CD14-positive monocyte (primary cell): ENCODE results near the gene ZNF536. TPM values are rescaled to one million over a fixed set of nuclear protein-coding genes. Genes with fewer than 3 reads are reported as not detected.

Source experiments
- DNase-seq, 3 donors: peaks; one replicate each; pipeline ENCODE4 v3.0.0-alpha.2; 2011 to 2022
- H2AFZ ChIP-seq: 2 replicates; pipeline ENCODE4 v1.6.0; 2012; ENCODE audit warnings: mild to moderate bottlenecking, low read depth, low read length, inconsistent platforms; ENCODE audit not compliant: insufficient read depth, poor library complexity, severe bottlenecking
- H3K27ac ChIP-seq, 2 donors: 1 replicate in 1 of 2; 2 replicates in 1 of 2; pipeline ENCODE4 v1.5.1; 2012 to 2013; ENCODE audit warnings: low read length in 2 of 2, control low read depth in 1 of 2, inconsistent platforms in 1 of 2, low read depth in 1 of 2, mild to moderate bottlenecking in 1 of 2
- H3K27me3 ChIP-seq, 2 donors: one replicate each; pipeline versions ENCODE4 v1.6.0 to v1.6.1; 2011 to 2013; ENCODE audit warnings: low read length in 2 of 2; ENCODE audit not compliant: control insufficient read depth in 2 of 2, insufficient read depth in 2 of 2
- H3K36me3 ChIP-seq, 2 donors: replicated peaks in 1 of 2; 1 replicate in 1 of 2; 2 replicates in 1 of 2; pipeline versions ENCODE4 v1.5.1 to v1.6.1; 2012 to 2013; ENCODE audit warnings: low read length in 2 of 2, control low read depth in 1 of 2, inconsistent platforms in 1 of 2, mild to moderate bottlenecking in 1 of 2; ENCODE audit not compliant: insufficient read depth in 2 of 2, control insufficient read depth in 1 of 2
- H3K4me1 ChIP-seq, 2 donors: 1 replicate in 1 of 2; 2 replicates in 1 of 2; pipeline versions ENCODE4 v1.5.1 to v1.6.1; 2012 to 2013; ENCODE audit warnings: low read length in 2 of 2, control low read depth in 1 of 2, inconsistent platforms in 1 of 2, mild to moderate bottlenecking in 1 of 2, moderate library complexity in 1 of 2; ENCODE audit not compliant: insufficient read depth in 2 of 2, control insufficient read depth in 1 of 2
- H3K4me2 ChIP-seq: replicated peaks from 2 replicates; pipeline ENCODE3; 2012; ENCODE audit warnings: low read length, moderate library complexity, mild to moderate bottlenecking; ENCODE audit not compliant: poor library complexity, severe bottlenecking; ENCODE audit errors: extremely low read depth
- H3K4me3 ChIP-seq, 3 experiments: fragments of 200-600 bp in 1 of 3; sonication (generic) in 1 of 3; replicated peaks in 1 of 3; 1 replicate in 2 of 3; 2 replicates in 1 of 3; pipeline ENCODE4 v1.5.1; 2011 to 2013; ENCODE audit warnings: low read length in 3 of 3, mild to moderate bottlenecking in 3 of 3, control low read depth in 2 of 3, low read depth in 2 of 3, inconsistent platforms in 1 of 3, moderate library complexity in 1 of 3
- H3K79me2 ChIP-seq: 2 replicates; pipeline ENCODE4 v1.6.0; 2012; ENCODE audit warnings: mild to moderate bottlenecking, control low read depth, inconsistent platforms, low read length, moderate library complexity; ENCODE audit not compliant: insufficient read depth
- H3K9ac ChIP-seq: 2 replicates; pipeline ENCODE4 v1.6.0; 2017; ENCODE audit warnings: low read length, mild to moderate bottlenecking; ENCODE audit not compliant: insufficient read depth, poor library complexity, severe bottlenecking
- H3K9me3 ChIP-seq, 2 donors: replicated peaks in 1 of 2; 1 replicate in 1 of 2; 2 replicates in 1 of 2; pipeline versions ENCODE4 v1.5.1 to v1.6.1; 2012 to 2013; ENCODE audit warnings: low read length in 2 of 2, control low read depth in 1 of 2; ENCODE audit not compliant: control insufficient read depth in 1 of 2, insufficient read depth in 1 of 2
- H4K20me1 ChIP-seq: 2 replicates; pipeline ENCODE4 v1.6.0; 2012; ENCODE audit warnings: mild to moderate bottlenecking, low read length, control low read depth, moderate library complexity; ENCODE audit not compliant: insufficient read depth
- H3K27ac Mint-ChIP-seq, 7 donors: one replicate each; pipeline ENCODE4 v1.8.0; 2020; ENCODE audit warnings: mild to moderate bottlenecking in 7 of 7, mixed read lengths in 7 of 7, moderate library complexity in 6 of 7, inconsistent platforms in 2 of 7
- H3K27me3 Mint-ChIP-seq, 3 donors: one replicate each; pipeline ENCODE4 v1.8.0; 2021 to 2022; ENCODE audit warnings: low read depth in 3 of 3, mild to moderate bottlenecking in 3 of 3, mixed read lengths in 3 of 3, moderate library complexity in 3 of 3, inconsistent platforms in 1 of 3
- H3K36me3 Mint-ChIP-seq, 2 donors: one replicate each; pipeline ENCODE4 v1.8.0; 2020; ENCODE audit warnings: mixed read lengths in 2 of 2, inconsistent platforms in 1 of 2, mild to moderate bottlenecking in 1 of 2
- H3K4me1 Mint-ChIP-seq: one replicate; pipeline ENCODE4 v1.8.0; 2020; ENCODE audit warnings: mild to moderate bottlenecking, mixed read lengths
- H3K4me3 Mint-ChIP-seq, 2 donors: one replicate each; pipeline ENCODE4 v1.8.0; 2020; ENCODE audit warnings: mild to moderate bottlenecking in 2 of 2, mixed read lengths in 2 of 2, moderate library complexity in 1 of 2
- H3K9me3 Mint-ChIP-seq, 7 donors: one replicate each; pipeline ENCODE4 v1.8.0; 2020 to 2022; ENCODE audit warnings: mixed read lengths in 7 of 7, mild to moderate bottlenecking in 6 of 7, moderate library complexity in 6 of 7, inconsistent platforms in 2 of 7
- CTCF ChIP-seq: fragments of 200-600 bp; IDR thresholded peaks from one replicate; pipeline ENCODE4 v1.8.0; 2022; ENCODE audit warnings: antibody characterized with exemption, mild to moderate bottlenecking
- WGBS: methylation state at CpG from one replicate; pipeline ENCODE4 v1.1.5; 2013; ENCODE audit warnings: missing lambda C conversion rate; ENCODE audit not compliant: insufficient coverage; 5-methylcytosine and 5-hydroxymethylcytosine counted together
- intact Hi-C, 2 donors: fragments of 100-400 bp; cut with micrococcal nuclease; formaldehyde crosslinking; loops; one replicate each; pipeline versions ENCODE4 v1.15.0 to v1.15.1; 2023
- polyA plus RNA-seq, 3 donors: library from polyadenylated mRNA; depleted of rRNA in 1 of 3; unstranded in 2 of 3; stranded (reverse) in 1 of 3; fragments of 300-500 nt in 2 of 3; fragments of >200 nt in 1 of 3; fragmentation: Illumina TruSeq in 2 of 3; gene quantifications; 1 replicate in 2 of 3; 2 replicates in 1 of 3; pipeline ENCODE4 v1.2.3, GENCODE V29; 2012 to 2021

Gene ZNF536
- polyA plus RNA-seq, 3 donors: not detected

- Histone ChIP-seq H3K27me3 (no peaks in the 10 kb centered on the region), H3K9me3 (peaks cover 0 to 14% of the 10 kb centered on the region in 2 donors), H3K79me2 (no peaks in the 10 kb centered on the region), H2AFZ (no peak overlapping the region), H3K27ac (no peak overlapping the region), H3K4me3 (no peak overlapping the region), H3K36me3 (no peaks in the 10 kb centered on the region), H3K4me2 (no peak overlapping the region), H3K4me1 (no peaks in the 10 kb centered on the region), H4K20me1 (no peaks in the 10 kb centered on the region), H3K9ac (no peak overlapping the region)
- intact Hi-C loops: no loop called here
- WGBS: 96% methylated on average over 8 of the region's 9 CpGs
- peaks cover 0 to 19% (median 6%) of the 10 kb centered on the region in 7 donors for H3K9me3 Mint-ChIP-seq
- H3K4me1 Mint-ChIP-seq: no peaks in the 10 kb centered on the region
- H3K4me3 Mint-ChIP-seq: no peak overlapping the region
- no peak for TF ChIP-seq CTCF
- peaks cover 0 to 2% (median 0%) of the 10 kb centered on the region in 3 donors for H3K27me3 Mint-ChIP-seq
- H3K27ac Mint-ChIP-seq: peak overlapping the region in 1 of 7 donors; percentile 13
- no peak for DNase-seq
- no peaks in the 10 kb centered on the region for H3K36me3 Mint-ChIP-seq
These were observed 171.2 kb downstream of the ZNF536 start for GRCh38 chr19:30543243-30543945.

- Mint-ChIP-seq H3K4me1 (no peaks in the 10 kb centered on the region), H3K27ac (no peak overlapping the region), H3K4me3 (no peak overlapping the region), H3K9me3 (peaks cover 2 to 22% (median 6%) of the 10 kb centered on the region in 7 donors), H3K27me3 (peaks cover 0 to 2% (median 0%) of the 10 kb centered on the region in 3 donors), H3K36me3 (no peaks in the 10 kb centered on the region)
- no peak overlapping the region for H3K4me3 ChIP-seq
- H4K20me1 ChIP-seq: no peaks in the 10 kb centered on the region
- intact Hi-C loops: no loop called here
- no peak overlapping the region for H3K9ac ChIP-seq
- no peak for DNase-seq
- H3K79me2 ChIP-seq: no peaks in the 10 kb centered on the region
- 99% methylated on average over 7 of the region's 7 CpGs for WGBS
- H2AFZ ChIP-seq: no peak overlapping the region
- H3K9me3 ChIP-seq: peaks cover 0 to 20% of the 10 kb centered on the region in 2 donors
- no peaks in the 10 kb centered on the region for H3K27me3 ChIP-seq
- no peak overlapping the region for H3K27ac ChIP-seq
- no peaks in the 10 kb centered on the region for H3K36me3 ChIP-seq
- no peaks in the 10 kb centered on the region for H3K4me1 ChIP-seq
- no peak overlapping the region for H3K4me2 ChIP-seq
- no peak for TF ChIP-seq CTCF
These were observed 173.6 kb downstream of the ZNF536 start for GRCh38 chr19:30545752-30546151.
